ENCODE data around the gene MACROD2. TPM values are rescaled to one million over a fixed set of nuclear protein-coding genes. Genes with fewer than 3 reads are reported as not detected.

MACROD2 gene
- total and polyA plus RNA-seq, 4 donors = 0.66 to 10.5 (median 3.3) TPM

DNA sequence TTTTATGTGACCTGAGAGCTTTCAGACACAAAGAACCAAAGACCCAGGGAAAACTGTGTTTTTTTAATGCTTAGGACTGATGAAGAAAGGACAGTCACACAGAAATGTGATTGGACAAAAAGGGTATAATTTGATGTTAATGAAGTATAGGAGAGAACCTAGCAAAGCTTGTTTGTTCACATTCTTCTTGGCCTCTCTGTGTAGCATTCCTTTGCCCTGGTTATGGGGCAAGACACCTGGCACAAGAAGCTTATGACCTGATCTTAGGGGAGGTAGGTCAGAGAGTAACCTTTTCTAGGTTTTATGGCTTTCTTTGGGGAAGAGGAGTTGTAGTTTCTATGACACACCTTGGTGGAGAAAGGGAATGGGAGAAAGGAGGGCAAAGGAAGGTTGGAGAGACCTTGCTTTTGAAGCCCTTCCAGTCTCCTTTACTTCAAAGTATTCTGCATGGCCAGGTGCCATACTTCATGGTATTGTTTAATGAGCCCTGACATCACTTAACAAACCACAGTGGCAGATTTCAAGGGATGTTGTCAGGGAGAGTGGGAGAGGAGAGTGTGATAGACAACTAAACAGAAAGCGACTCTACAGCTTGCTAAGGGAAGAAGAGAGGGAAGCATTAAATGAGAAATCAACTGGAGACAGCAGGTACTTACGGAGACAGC is 1043.9 kb downstream of the MACROD2 start (continued):
- TF ChIP-seq FOXA1 (IDR thresholded peaks at IDR 0.05) = no peak

DNA sequence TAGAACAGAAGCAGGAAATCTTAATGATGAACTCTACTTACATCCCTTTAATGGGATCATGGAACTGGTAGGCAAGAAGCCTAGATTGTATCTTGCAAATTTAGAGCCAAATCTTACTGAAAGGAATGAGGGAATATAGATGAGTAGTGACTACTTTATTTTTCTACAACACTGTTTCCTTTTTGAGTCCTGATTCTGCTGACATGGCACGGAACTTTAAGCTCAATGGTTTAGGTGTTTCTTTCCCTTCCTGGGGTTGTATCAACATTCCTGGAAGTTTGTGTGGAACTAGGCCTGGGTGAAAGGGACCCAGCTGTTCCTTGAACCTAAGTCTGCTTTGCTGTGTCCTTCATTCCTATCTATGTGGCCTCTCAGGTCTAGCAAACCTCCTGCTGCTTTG is 1047.4 kb downstream of the MACROD2 start:
- Histone ChIP-seq H3K4me3 (ENCODE audit: low read depth in 1 of 3, low read length in 3 of 3) (no peak overlapping the region), H3K27me3 (ENCODE audit: control insufficient read depth in 4 of 4, insufficient read depth in 4 of 4, low read length in 3 of 4) (no peaks in the 10 kb centered on the region), H3K27ac (ENCODE audit: low read depth in 1 of 2, low read length in 2 of 2) (no peak overlapping the region), H3K36me3 (ENCODE audit: control insufficient read depth in 4 of 4, insufficient read depth in 3 of 4, low read depth in 1 of 4, low read length in 3 of 4) (no peaks in the 10 kb centered on the region), H3K9me3 (ENCODE audit: control insufficient read depth in 4 of 4, low read length in 3 of 4) (no peaks in the 10 kb centered on the region), H3K9ac (ENCODE audit: low read depth in 1 of 2, low read length in 2 of 2) (no peak overlapping the region), H3K4me1 (ENCODE audit: control insufficient read depth in 4 of 4, insufficient read depth in 4 of 4, low read length in 3 of 4) (no peaks in the 10 kb centered on the region)
- 98% methylated on average over 1 of the region's 1 CpG for WGBS
- TF ChIP-seq TAF1 (conservative IDR thresholded peaks at IDR 0.05) (no peak), HNF4A (conservative IDR thresholded peaks at IDR 0.05) (no peak), FOXA1 (IDR thresholded peaks at IDR 0.05) (no peak), RXRA (IDR thresholded peaks at IDR 0.05) (no peak), HNF4G (IDR thresholded peaks at IDR 0.05) (no peak), JUND (IDR thresholded peaks at IDR 0.05) (no peak)
- TF ChIP-seq, protein P1, sequence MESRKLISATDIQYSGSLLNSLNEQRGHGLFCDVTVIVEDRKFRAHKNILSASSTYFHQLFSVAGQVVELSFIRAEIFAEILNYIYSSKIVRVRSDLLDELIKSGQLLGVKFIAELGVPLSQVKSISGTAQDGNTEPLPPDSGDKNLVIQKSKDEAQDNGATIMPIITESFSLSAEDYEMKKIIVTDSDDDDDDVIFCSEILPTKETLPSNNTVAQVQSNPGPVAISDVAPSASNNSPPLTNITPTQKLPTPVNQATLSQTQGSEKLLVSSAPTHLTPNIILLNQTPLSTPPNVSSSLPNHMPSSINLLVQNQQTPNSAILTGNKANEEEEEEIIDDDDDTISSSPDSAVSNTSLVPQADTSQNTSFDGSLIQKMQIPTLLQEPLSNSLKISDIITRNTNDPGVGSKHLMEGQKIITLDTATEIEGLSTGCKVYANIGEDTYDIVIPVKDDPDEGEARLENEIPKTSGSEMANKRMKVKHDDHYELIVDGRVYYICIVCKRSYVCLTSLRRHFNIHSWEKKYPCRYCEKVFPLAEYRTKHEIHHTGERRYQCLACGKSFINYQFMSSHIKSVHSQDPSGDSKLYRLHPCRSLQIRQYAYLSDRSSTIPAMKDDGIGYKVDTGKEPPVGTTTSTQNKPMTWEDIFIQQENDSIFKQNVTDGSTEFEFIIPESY (IDR thresholded peaks at IDR 0.05) = no peak
- TF ChIP-seq, protein P2, sequence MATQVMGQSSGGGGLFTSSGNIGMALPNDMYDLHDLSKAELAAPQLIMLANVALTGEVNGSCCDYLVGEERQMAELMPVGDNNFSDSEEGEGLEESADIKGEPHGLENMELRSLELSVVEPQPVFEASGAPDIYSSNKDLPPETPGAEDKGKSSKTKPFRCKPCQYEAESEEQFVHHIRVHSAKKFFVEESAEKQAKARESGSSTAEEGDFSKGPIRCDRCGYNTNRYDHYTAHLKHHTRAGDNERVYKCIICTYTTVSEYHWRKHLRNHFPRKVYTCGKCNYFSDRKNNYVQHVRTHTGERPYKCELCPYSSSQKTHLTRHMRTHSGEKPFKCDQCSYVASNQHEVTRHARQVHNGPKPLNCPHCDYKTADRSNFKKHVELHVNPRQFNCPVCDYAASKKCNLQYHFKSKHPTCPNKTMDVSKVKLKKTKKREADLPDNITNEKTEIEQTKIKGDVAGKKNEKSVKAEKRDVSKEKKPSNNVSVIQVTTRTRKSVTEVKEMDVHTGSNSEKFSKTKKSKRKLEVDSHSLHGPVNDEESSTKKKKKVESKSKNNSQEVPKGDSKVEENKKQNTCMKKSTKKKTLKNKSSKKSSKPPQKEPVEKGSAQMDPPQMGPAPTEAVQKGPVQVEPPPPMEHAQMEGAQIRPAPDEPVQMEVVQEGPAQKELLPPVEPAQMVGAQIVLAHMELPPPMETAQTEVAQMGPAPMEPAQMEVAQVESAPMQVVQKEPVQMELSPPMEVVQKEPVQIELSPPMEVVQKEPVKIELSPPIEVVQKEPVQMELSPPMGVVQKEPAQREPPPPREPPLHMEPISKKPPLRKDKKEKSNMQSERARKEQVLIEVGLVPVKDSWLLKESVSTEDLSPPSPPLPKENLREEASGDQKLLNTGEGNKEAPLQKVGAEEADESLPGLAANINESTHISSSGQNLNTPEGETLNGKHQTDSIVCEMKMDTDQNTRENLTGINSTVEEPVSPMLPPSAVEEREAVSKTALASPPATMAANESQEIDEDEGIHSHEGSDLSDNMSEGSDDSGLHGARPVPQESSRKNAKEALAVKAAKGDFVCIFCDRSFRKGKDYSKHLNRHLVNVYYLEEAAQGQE (IDR thresholded peaks at IDR 0.05) = no peak
- no peak for DNase-seq (ENCODE audit: low spot score)

DNA sequence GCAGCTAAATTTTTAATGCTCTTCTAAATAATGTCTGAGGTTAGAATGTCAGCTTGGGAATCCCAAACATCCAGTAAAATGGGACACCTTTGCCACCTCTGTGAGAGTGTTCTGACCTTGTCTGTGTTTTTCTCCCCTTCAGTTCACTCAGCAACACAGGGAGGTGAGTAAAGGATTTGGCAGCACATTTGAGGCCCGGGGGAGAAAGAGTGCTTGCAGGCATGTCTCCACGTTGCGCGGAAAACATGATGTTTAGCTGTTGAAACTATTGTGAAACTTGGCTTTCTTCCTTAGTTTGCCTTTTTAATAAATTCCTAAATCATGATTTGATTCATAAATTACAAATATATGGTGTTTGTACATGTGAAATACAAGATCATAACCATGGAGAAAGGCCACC is 1049.9 kb downstream of the MACROD2 start:
- Histone ChIP-seq H3K27ac (ENCODE audit: low read depth in 1 of 2, low read length in 2 of 2) (no peak overlapping the region), H3K27me3 (ENCODE audit: control insufficient read depth in 4 of 4, insufficient read depth in 4 of 4, low read length in 3 of 4) (no peaks in the 10 kb centered on the region), H3K9ac (ENCODE audit: low read depth in 1 of 2, low read length in 2 of 2) (no peak overlapping the region), H3K9me3 (ENCODE audit: control insufficient read depth in 4 of 4, low read length in 3 of 4) (no peaks in the 10 kb centered on the region), H3K36me3 (ENCODE audit: control insufficient read depth in 4 of 4, insufficient read depth in 3 of 4, low read depth in 1 of 4, low read length in 3 of 4) (no peaks in the 10 kb centered on the region), H3K4me1 (ENCODE audit: control insufficient read depth in 4 of 4, insufficient read depth in 4 of 4, low read length in 3 of 4) (no peaks in the 10 kb centered on the region), H3K4me3 (ENCODE audit: low read depth in 1 of 3, low read length in 3 of 3) (no peak overlapping the region)
- TF ChIP-seq SP1 (IDR thresholded peaks at IDR 0.05) = no peak
- no peak for TF ChIP-seq GABPA (IDR thresholded peaks at IDR 0.05 in 1 of 2, conservative IDR thresholded peaks at IDR 0.05 in 1 of 2)
- no peak for TF ChIP-seq HNF4A (conservative IDR thresholded peaks at IDR 0.05)
- TF ChIP-seq EGR1 (IDR thresholded peaks at IDR 0.05; ENCODE audit: low read depth in 2 of 2) = no peak
- TF ChIP-seq, protein P1 (IDR thresholded peaks at IDR 0.05) = no peak
- TF ChIP-seq, protein P3, sequence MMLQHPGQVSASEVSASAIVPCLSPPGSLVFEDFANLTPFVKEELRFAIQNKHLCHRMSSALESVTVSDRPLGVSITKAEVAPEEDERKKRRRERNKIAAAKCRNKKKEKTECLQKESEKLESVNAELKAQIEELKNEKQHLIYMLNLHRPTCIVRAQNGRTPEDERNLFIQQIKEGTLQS (IDR thresholded peaks at IDR 0.05) = no peak
- TF ChIP-seq, protein P4, sequence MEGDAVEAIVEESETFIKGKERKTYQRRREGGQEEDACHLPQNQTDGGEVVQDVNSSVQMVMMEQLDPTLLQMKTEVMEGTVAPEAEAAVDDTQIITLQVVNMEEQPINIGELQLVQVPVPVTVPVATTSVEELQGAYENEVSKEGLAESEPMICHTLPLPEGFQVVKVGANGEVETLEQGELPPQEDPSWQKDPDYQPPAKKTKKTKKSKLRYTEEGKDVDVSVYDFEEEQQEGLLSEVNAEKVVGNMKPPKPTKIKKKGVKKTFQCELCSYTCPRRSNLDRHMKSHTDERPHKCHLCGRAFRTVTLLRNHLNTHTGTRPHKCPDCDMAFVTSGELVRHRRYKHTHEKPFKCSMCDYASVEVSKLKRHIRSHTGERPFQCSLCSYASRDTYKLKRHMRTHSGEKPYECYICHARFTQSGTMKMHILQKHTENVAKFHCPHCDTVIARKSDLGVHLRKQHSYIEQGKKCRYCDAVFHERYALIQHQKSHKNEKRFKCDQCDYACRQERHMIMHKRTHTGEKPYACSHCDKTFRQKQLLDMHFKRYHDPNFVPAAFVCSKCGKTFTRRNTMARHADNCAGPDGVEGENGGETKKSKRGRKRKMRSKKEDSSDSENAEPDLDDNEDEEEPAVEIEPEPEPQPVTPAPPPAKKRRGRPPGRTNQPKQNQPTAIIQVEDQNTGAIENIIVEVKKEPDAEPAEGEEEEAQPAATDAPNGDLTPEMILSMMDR (IDR thresholded peaks at IDR 0.05; ENCODE audit: low read depth, low read length, missing input control) = no peak
- TF ChIP-seq FOXA1 (IDR thresholded peaks at IDR 0.05) = no peak
- no peak for TF ChIP-seq JUND (IDR thresholded peaks at IDR 0.05)
- WGBS = 83% methylated on average over 4 of the region's 4 CpGs
- no peak for DNase-seq (ENCODE audit: low spot score)

Data from liver (tissue), 9 donors.